Endothelial cell (in vitro differentiated cells): ENCODE measurements around the gene KHDC1. TPM values are rescaled to one million over a fixed set of nuclear protein-coding genes. Genes with fewer than 3 reads are reported as not detected.
"Not testable (repeated sequence)": the region's sequence is repeated elsewhere in the genome, so short reads cannot be mapped to it uniquely, and the experiment has no call there.

Experiments
- DNase-seq: peaks from one replicate; pipeline ENCODE4 v3.0.0; 2021; ENCODE audit warnings: low spot score
- H3K27ac Mint-ChIP-seq: one replicate; pipeline ENCODE4 v1.8.0; 2021; ENCODE audit warnings: mixed read lengths, inconsistent platforms; ENCODE audit not compliant: unreplicated experiment
- H3K27me3 Mint-ChIP-seq: one replicate; pipeline ENCODE4 v1.8.0; 2021; ENCODE audit warnings: mild to moderate bottlenecking, moderate library complexity, mixed read lengths, inconsistent platforms; ENCODE audit not compliant: unreplicated experiment
- H3K36me3 Mint-ChIP-seq: one replicate; pipeline ENCODE4 v1.8.0; 2021; ENCODE audit warnings: mild to moderate bottlenecking, low read depth, mixed read lengths, inconsistent platforms; ENCODE audit not compliant: unreplicated experiment
- H3K4me1 Mint-ChIP-seq: one replicate; pipeline ENCODE4 v1.8.0; 2021; ENCODE audit warnings: mild to moderate bottlenecking, mixed read lengths, inconsistent platforms; ENCODE audit not compliant: unreplicated experiment
- H3K4me3 Mint-ChIP-seq: one replicate; pipeline ENCODE4 v1.8.0; 2021; ENCODE audit warnings: mild to moderate bottlenecking, mixed read lengths, inconsistent platforms; ENCODE audit not compliant: unreplicated experiment
- H3K9me3 Mint-ChIP-seq: one replicate; pipeline ENCODE4 v1.8.0; 2021; ENCODE audit warnings: mixed read lengths, inconsistent platforms; ENCODE audit not compliant: unreplicated experiment
- total RNA-seq: library from RNA; stranded (reverse); fragmentation: NEBNext Ultra II Directional; extraction: Animal tissue kit (Norgen Biotek cat#: 25700); gene quantifications from one replicate; pipeline ENCODE4 v1.2.1, GENCODE V29; 2021; ENCODE audit not compliant: unreplicated experiment
- TF ChIP-seq, protein P1 (sequence below): fragments of 200-600 bp; sonication (generic); IDR thresholded peaks from one replicate; pipeline ENCODE4 v1.5.0; 2021; ENCODE audit warnings: antibody characterized with exemption; ENCODE audit not compliant: unreplicated experiment

Gene KHDC1
- total RNA-seq, 1 donor from 2014 or later = 2.6 TPM

DNA sequence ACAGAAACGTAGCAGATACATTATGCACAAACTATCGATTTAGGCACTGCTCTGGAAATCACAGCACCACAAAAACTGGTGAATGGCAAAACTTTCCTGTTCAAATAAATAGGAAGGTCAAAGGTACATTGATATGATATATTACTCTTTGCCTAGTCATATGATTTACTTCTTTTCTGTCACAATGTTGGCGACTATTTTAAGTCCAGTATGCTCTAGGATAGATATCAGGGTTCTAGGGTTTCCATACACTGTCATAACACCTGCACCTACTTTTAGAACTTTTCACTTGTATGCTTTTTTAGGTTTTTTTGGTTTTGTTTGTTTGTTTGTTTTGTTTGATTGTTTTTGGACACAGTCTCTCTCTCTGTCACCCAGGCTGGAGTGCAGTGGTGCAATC lies 62.7 kb downstream of the KHDC1 start:
- TF ChIP-seq, protein P1, sequence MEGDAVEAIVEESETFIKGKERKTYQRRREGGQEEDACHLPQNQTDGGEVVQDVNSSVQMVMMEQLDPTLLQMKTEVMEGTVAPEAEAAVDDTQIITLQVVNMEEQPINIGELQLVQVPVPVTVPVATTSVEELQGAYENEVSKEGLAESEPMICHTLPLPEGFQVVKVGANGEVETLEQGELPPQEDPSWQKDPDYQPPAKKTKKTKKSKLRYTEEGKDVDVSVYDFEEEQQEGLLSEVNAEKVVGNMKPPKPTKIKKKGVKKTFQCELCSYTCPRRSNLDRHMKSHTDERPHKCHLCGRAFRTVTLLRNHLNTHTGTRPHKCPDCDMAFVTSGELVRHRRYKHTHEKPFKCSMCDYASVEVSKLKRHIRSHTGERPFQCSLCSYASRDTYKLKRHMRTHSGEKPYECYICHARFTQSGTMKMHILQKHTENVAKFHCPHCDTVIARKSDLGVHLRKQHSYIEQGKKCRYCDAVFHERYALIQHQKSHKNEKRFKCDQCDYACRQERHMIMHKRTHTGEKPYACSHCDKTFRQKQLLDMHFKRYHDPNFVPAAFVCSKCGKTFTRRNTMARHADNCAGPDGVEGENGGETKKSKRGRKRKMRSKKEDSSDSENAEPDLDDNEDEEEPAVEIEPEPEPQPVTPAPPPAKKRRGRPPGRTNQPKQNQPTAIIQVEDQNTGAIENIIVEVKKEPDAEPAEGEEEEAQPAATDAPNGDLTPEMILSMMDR = no peak
- H3K27me3 Mint-ChIP-seq = no peaks in the 10 kb centered on the region
- DNase-seq = no peak
- no peak overlapping the region for H3K4me3 Mint-ChIP-seq
- H3K27ac Mint-ChIP-seq = no peak overlapping the region
- no peaks in the 10 kb centered on the region for H3K36me3 Mint-ChIP-seq
- H3K4me1 Mint-ChIP-seq = peaks cover 6% of the 10 kb centered on the region
- H3K9me3 Mint-ChIP-seq = no peaks in the 10 kb centered on the region

DNA sequence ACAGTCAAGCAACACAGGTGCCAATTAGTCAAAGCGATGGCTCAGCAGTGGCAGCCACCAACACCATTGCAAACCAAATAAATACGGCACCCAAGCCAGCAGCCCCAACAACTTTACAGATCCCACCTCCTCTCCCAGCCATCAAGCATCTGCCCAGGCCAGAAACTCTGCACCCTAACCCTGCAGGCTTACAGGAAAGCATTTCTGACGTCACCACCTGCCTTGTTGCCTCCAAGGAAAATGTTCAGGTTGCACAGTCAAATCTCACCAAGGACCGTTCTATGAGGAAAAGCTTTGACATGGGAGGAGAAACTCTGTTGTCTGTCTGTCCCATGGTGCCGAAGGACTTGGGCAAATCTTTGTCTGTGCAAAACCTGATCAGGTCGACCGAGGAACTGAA lies 68.3 kb downstream of the KHDC1 start:
- TF ChIP-seq, protein P1 = no peak
- Mint-ChIP-seq H3K4me1 (peaks cover 6% of the 10 kb centered on the region), H3K36me3 (no peaks in the 10 kb centered on the region), H3K9me3 (no peaks in the 10 kb centered on the region), H3K4me3 (no peak overlapping the region), H3K27me3 (no peaks in the 10 kb centered on the region), H3K27ac (no peak overlapping the region)
- no peak for DNase-seq

DNA sequence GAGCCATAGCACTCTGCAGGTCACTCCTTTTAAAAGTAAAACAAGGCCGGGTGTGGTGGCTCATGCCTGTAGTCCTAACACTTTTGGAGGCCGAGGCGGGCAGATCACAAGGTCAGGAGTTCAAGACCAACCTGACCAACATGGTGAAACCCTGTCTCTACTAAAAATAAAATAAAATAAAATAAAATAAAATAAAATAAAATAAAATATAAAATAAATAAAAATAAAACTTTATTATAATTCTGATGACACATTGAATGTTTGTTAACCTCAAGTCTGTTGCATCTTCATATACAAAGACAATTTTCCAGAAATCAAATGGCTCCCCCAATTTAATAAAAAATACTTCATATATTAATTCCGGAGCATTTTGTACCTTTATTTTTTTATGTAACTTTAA lies 69.7 kb downstream of the KHDC1 start:
- not testable (repeated sequence) for H3K4me3 Mint-ChIP-seq, H3K27me3 Mint-ChIP-seq, H3K9me3 Mint-ChIP-seq, H3K36me3 Mint-ChIP-seq, DNase-seq, H3K4me1 Mint-ChIP-seq, H3K27ac Mint-ChIP-seq

Other genes starting within 250 kb of the KHDC1 start
- not detected for gene KHDC1L, start 37.7 kb downstream of the KHDC1 start, total RNA-seq
- gene DPPA5, start 91.1 kb upstream of the KHDC1 start, total RNA-seq = not detected
- gene KHDC3L, start 99.5 kb upstream of the KHDC1 start, total RNA-seq = not detected
- gene OOEP, start 106.7 kb upstream of the KHDC1 start, total RNA-seq = not detected
- not detected for gene DDX43, start 131.6 kb upstream of the KHDC1 start, total RNA-seq
- 1.8 TPM for gene CGAS, start 189.1 kb upstream of the KHDC1 start, total RNA-seq
- 23.8 TPM for gene MTO1, start 198.5 kb upstream of the KHDC1 start, total RNA-seq